GM23338 (cell line): Measurements from ENCODE around the gene CELF4. TPM values are rescaled to one million over a fixed set of nuclear protein-coding genes. Genes with fewer than 3 reads are reported as not detected.

ENCODE experiments used
- ATAC-seq: fragments of 200-7000 bp; cut with Tn5 transposase; 3 replicates; pipeline ENCODE4 v1.9.1; 2020
- DNase-seq: peaks from one replicate; pipeline ENCODE4 v3.0.0-alpha.2; 2015; ENCODE audit warnings: low spot score
- H2AFZ ChIP-seq: fragments of 200-600 bp; sonication (generic); 2 replicates; pipeline ENCODE4 v1.8.0; 2016; ENCODE audit warnings: antibody characterized with exemption, mild to moderate bottlenecking, moderate library complexity
- H3F3A ChIP-seq: fragments of 200-600 bp; sonication (generic); replicated peaks from 2 replicates; pipeline ENCODE4 v1.8.0; 2017; ENCODE audit warnings: antibody characterized with exemption, mixed run types, low read depth
- H3K27ac ChIP-seq: fragments of 200-600 bp; sonication (generic); 2 replicates; pipeline ENCODE4 v1.6.1; 2016; ENCODE audit warnings: low read depth
- H3K27me3 ChIP-seq: fragments of 200-600 bp; sonication (generic); 2 replicates; pipeline ENCODE4 v1.8.0; 2016; ENCODE audit warnings: mild to moderate bottlenecking, mixed run types, moderate library complexity; ENCODE audit not compliant: insufficient read depth
- H3K36me3 ChIP-seq: fragments of 200-600 bp; sonication (generic); 2 replicates; pipeline ENCODE4 v1.8.0; 2016; ENCODE audit warnings: mild to moderate bottlenecking; ENCODE audit not compliant: insufficient read depth
- H3K4me1 ChIP-seq: fragments of 200-600 bp; sonication (generic); 2 replicates; pipeline ENCODE4 v1.8.0; 2016; ENCODE audit warnings: mild to moderate bottlenecking, moderate library complexity; ENCODE audit not compliant: insufficient read depth
- H3K4me2 ChIP-seq: fragments of 200-600 bp; sonication (generic); 2 replicates; pipeline ENCODE4 v1.7.1; 2017; ENCODE audit warnings: mixed run types
- H3K4me3 ChIP-seq: fragments of 200-600 bp; sonication (generic); 2 replicates; pipeline ENCODE4 v1.6.1; 2016; ENCODE audit warnings: mixed run types
- H3K79me2 ChIP-seq: fragments of 200-600 bp; sonication (generic); replicated peaks from 2 replicates; pipeline ENCODE4 v1.8.0; 2017; ENCODE audit warnings: mild to moderate bottlenecking; ENCODE audit not compliant: insufficient read depth
- H3K9me2 ChIP-seq: fragments of 200-600 bp; sonication (generic); 2 replicates; pipeline ENCODE4 v1.8.0; 2017; ENCODE audit not compliant: insufficient read depth
- H4K20me1 ChIP-seq: fragments of 200-600 bp; sonication (generic); replicated peaks from 2 replicates; pipeline ENCODE4 v1.8.0; 2017; ENCODE audit warnings: mild to moderate bottlenecking; ENCODE audit not compliant: insufficient read depth
- H3K27ac Mint-ChIP-seq: 2 replicates; pipeline ENCODE4 v1.8.0; 2020; ENCODE audit warnings: inconsistent platforms, mild to moderate bottlenecking, moderate library complexity, mixed read lengths
- H3K27me3 Mint-ChIP-seq: 3 replicates; pipeline ENCODE4 v1.8.0; 2022; ENCODE audit warnings: low read depth, mild to moderate bottlenecking, moderate library complexity, mixed read lengths, inconsistent platforms; ENCODE audit not compliant: insufficient read depth, poor library complexity
- H3K36me3 Mint-ChIP-seq: 3 replicates; pipeline ENCODE4 v1.8.0; 2021; ENCODE audit warnings: low read depth, mild to moderate bottlenecking, inconsistent platforms, moderate library complexity, mixed read lengths
- H3K4me1 Mint-ChIP-seq: 3 replicates; pipeline ENCODE4 v1.8.0; 2020; ENCODE audit warnings: mild to moderate bottlenecking, inconsistent platforms, mixed read lengths
- H3K4me3 Mint-ChIP-seq: 3 replicates; pipeline ENCODE4 v1.8.0; 2021; ENCODE audit warnings: moderate library complexity, mild to moderate bottlenecking, inconsistent platforms, mixed read lengths
- H3K9me3 Mint-ChIP-seq: 3 replicates; pipeline ENCODE4 v1.8.0; 2020; ENCODE audit warnings: moderate library complexity, mild to moderate bottlenecking, inconsistent platforms, mixed read lengths
- CREB1 ChIP-seq: fragments of 250-450 bp; sonication (Bioruptor Pico); IDR thresholded peaks from 2 replicates; pipeline ENCODE4 v1.5.0; 2020; ENCODE audit warnings: low read depth, mild to moderate bottlenecking, moderate library complexity
- EZH2 ChIP-seq: fragments of 200-600 bp; sonication (generic); IDR thresholded peaks from one replicate; pipeline ENCODE4 v1.8.0; 2017; ENCODE audit warnings: antibody characterized with exemption, mild to moderate bottlenecking, low read depth; ENCODE audit not compliant: unreplicated experiment
- EZH2phosphoT487 ChIP-seq: fragments of 200-600 bp; sonication (generic); IDR thresholded peaks from one replicate; pipeline ENCODE4 v1.8.1; 2018; ENCODE audit warnings: antibody characterized with exemption; ENCODE audit not compliant: unreplicated experiment
- JUNB ChIP-seq: IDR thresholded peaks from one replicate; pipeline ENCODE4 v1.6.1; 2016; ENCODE audit warnings: antibody characterized with exemption; ENCODE audit not compliant: unreplicated experiment
- NANOG ChIP-seq: IDR thresholded peaks from 2 replicates; pipeline ENCODE4 v1.6.1; 2016; ENCODE audit warnings: antibody characterized with exemption, borderline replicate concordance
- POLR2AphosphoS5 ChIP-seq: IDR thresholded peaks from 2 replicates; pipeline ENCODE4 v1.6.1; 2016; ENCODE audit warnings: antibody characterized with exemption, low read depth
- STAT1 ChIP-seq: IDR thresholded peaks from one replicate; pipeline ENCODE4 v1.6.1; 2016; ENCODE audit warnings: antibody characterized with exemption; ENCODE audit not compliant: unreplicated experiment
- ZNF114 ChIP-seq: fragments of 250-450 bp; sonication (Bioruptor Pico); IDR thresholded peaks from 2 replicates; pipeline ENCODE4 v1.5.0; 2020; ENCODE audit warnings: mild to moderate bottlenecking, moderate library complexity
- ZNF331 ChIP-seq: fragments of 250-450 bp; sonication (Bioruptor Pico); IDR thresholded peaks from 2 replicates; pipeline ENCODE4 v1.5.0; 2020; ENCODE audit warnings: low read depth, mild to moderate bottlenecking, moderate library complexity
- polyA plus RNA-seq: library from polyadenylated mRNA; unstranded; fragments of >200 nt; fragmentation: Nextera tagmentation; extraction: Ambion mirVana; gene quantifications from 2 replicates; pipeline ENCODE4 v1.2.1, GENCODE V29; 2016
- total RNA-seq: library from RNA; depleted of rRNA; stranded (reverse); fragments of >200 nt; shearing (Covaris generic); gene quantifications from 2 replicates; pipeline ENCODE4 v1.2.3, GENCODE V29; 2014
- TF ChIP-seq, protein P1 (sequence below): IDR thresholded peaks from one replicate; pipeline ENCODE4 v1.6.1; 2018; ENCODE audit warnings: antibody characterized with exemption; ENCODE audit not compliant: unreplicated experiment
- TF ChIP-seq, protein P2 (sequence below): IDR thresholded peaks from 2 replicates; pipeline ENCODE4 v1.6.1; 2016; ENCODE audit warnings: antibody characterized with exemption
- TF ChIP-seq, protein P3 (sequence below), 2 experiments: fragments of 200-600 bp in 1 of 2; sonication (generic) in 1 of 2; conservative IDR thresholded peaks; 2 replicates each; pipeline versions ENCODE4 v1.5.1 to v1.6.1; 2016 to 2017; ENCODE audit warnings: antibody characterized with exemption in 2 of 2, low read depth in 2 of 2, mild to moderate bottlenecking in 2 of 2, moderate library complexity in 1 of 2

CELF4 gene
- total and polyA plus RNA-seq, 2 experiments from 2014 or later = 2.6 to 6.7 TPM

DNA sequence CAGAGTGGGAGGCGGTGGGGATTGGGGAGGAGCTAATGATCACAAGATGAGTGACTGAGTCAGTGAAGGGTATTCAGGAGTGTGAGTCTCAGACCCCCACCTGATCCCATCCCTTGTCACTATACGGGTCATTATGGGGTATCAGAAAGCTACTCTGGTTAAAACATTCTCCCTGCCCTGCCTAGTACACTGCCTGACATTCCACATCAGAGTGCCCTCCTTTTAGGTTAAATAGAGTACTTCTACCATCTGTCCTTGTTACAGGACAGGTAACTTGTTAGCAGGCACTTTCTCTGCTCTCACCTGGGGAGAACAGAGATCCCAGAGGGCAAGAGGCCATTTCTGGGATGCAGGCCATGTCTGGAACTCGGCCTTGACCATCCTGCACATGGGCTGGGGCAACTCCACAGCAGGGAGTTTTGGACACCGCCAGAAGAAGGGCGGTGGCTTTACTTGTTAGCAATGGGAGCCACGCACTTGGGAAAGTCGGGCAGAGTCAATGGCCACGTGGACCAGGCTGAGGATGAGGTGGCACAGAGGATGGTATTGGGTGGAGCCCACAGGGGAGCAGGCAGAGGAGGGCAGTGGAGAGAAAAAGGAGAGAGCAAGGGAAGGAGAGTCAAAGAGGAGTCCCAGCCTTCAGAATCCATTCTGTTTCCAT lies 98.5 kb downstream of the CELF4 start:
- no peak for DNase-seq
- no peaks in the 10 kb centered on the region for H3K9me3 Mint-ChIP-seq
- H3K4me3 Mint-ChIP-seq = no peak overlapping the region
- Histone ChIP-seq H3K36me3 (no peaks in the 10 kb centered on the region), H3K9me2 (0 out of 2 replicates have a peak, but pooled peaks cover 4% of the 10 kb centered on the region), H2AFZ (no peak overlapping the region), H3F3A (no peaks in the 10 kb centered on the region), H3K79me2 (no peaks in the 10 kb centered on the region), H3K4me3 (no peak overlapping the region), H3K4me2 (no peak overlapping the region), H4K20me1 (peaks cover 6% of the 10 kb centered on the region; the same call in 1 of the 2 replicates), H3K27ac (no peak overlapping the region), H3K4me1 (no peaks in the 10 kb centered on the region), H3K27me3 (no peaks in the 10 kb centered on the region)
- peaks cover 3% of the 10 kb centered on the region for H3K27me3 Mint-ChIP-seq
- no peak for ATAC-seq
- TF ChIP-seq EZH2phosphoT487 (no peak), CREB1 (no peak)
- TF ChIP-seq, protein P1, sequence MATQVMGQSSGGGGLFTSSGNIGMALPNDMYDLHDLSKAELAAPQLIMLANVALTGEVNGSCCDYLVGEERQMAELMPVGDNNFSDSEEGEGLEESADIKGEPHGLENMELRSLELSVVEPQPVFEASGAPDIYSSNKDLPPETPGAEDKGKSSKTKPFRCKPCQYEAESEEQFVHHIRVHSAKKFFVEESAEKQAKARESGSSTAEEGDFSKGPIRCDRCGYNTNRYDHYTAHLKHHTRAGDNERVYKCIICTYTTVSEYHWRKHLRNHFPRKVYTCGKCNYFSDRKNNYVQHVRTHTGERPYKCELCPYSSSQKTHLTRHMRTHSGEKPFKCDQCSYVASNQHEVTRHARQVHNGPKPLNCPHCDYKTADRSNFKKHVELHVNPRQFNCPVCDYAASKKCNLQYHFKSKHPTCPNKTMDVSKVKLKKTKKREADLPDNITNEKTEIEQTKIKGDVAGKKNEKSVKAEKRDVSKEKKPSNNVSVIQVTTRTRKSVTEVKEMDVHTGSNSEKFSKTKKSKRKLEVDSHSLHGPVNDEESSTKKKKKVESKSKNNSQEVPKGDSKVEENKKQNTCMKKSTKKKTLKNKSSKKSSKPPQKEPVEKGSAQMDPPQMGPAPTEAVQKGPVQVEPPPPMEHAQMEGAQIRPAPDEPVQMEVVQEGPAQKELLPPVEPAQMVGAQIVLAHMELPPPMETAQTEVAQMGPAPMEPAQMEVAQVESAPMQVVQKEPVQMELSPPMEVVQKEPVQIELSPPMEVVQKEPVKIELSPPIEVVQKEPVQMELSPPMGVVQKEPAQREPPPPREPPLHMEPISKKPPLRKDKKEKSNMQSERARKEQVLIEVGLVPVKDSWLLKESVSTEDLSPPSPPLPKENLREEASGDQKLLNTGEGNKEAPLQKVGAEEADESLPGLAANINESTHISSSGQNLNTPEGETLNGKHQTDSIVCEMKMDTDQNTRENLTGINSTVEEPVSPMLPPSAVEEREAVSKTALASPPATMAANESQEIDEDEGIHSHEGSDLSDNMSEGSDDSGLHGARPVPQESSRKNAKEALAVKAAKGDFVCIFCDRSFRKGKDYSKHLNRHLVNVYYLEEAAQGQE = no peak
- peaks cover 15% of the 10 kb centered on the region for H3K4me1 Mint-ChIP-seq
- no peak overlapping the region for H3K27ac Mint-ChIP-seq
- no peaks in the 10 kb centered on the region for H3K36me3 Mint-ChIP-seq

DNA sequence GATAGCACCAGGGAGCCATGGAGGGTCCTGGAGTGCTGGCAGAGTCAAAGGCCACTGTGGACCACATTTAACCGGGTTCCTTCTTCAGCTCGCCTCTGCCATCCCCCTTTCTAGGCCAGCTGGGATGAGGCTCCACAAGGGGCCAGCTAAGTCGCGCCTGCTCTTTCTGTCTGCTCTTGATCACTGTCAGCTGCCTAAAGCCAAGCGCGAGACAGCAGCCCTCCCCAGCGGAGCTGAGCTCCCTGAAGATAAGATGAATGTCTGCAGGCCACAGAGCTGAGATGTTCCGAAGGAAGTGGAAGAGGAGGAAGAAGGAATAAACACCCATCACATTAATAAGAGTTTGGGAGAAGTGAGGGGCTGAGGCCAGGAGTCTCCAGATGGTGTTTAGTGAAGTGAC lies 99.6 kb downstream of the CELF4 start:
- peaks cover 8% of the 10 kb centered on the region for H3K4me1 Mint-ChIP-seq
- no peak overlapping the region for H3K4me2 ChIP-seq
- no peak overlapping the region for H3K27ac Mint-ChIP-seq
- no peaks in the 10 kb centered on the region for H3K36me3 ChIP-seq
- H3F3A ChIP-seq = no peaks in the 10 kb centered on the region
- no peaks in the 10 kb centered on the region for H3K4me1 ChIP-seq
- no peak overlapping the region for H3K4me3 Mint-ChIP-seq
- no peak overlapping the region for H2AFZ ChIP-seq
- no peaks in the 10 kb centered on the region for H3K9me3 Mint-ChIP-seq
- no peak overlapping the region for H3K27ac ChIP-seq
- no peak for DNase-seq
- no peak overlapping the region for H3K4me3 ChIP-seq
- no peaks in the 10 kb centered on the region for H3K79me2 ChIP-seq
- no peaks in the 10 kb centered on the region for H3K36me3 Mint-ChIP-seq
- peaks cover 6% of the 10 kb centered on the region; the same call in 1 of the 2 replicates for H4K20me1 ChIP-seq
- H3K9me2 ChIP-seq = 0 out of 2 replicates have a peak, but pooled peaks cover 4% of the 10 kb centered on the region
- peaks cover 6% of the 10 kb centered on the region for H3K27me3 Mint-ChIP-seq
- H3K27me3 ChIP-seq = no peaks in the 10 kb centered on the region
- ATAC-seq = no peak; the same call in 2 of the 3 replicates
- TF ChIP-seq CREB1 = no peak
- TF ChIP-seq STAT1 = no peak
- TF ChIP-seq ZNF114 (CRISPR knock-in tag) = no peak
- TF ChIP-seq, protein P2, sequence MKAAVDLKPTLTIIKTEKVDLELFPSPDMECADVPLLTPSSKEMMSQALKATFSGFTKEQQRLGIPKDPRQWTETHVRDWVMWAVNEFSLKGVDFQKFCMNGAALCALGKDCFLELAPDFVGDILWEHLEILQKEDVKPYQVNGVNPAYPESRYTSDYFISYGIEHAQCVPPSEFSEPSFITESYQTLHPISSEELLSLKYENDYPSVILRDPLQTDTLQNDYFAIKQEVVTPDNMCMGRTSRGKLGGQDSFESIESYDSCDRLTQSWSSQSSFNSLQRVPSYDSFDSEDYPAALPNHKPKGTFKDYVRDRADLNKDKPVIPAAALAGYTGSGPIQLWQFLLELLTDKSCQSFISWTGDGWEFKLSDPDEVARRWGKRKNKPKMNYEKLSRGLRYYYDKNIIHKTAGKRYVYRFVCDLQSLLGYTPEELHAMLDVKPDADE = no peak
- no peak for TF ChIP-seq JUNB
- TF ChIP-seq EZH2 = no peak
- TF ChIP-seq NANOG = no peak
- TF ChIP-seq, protein P1 = no peak
- TF ChIP-seq, protein P3, sequence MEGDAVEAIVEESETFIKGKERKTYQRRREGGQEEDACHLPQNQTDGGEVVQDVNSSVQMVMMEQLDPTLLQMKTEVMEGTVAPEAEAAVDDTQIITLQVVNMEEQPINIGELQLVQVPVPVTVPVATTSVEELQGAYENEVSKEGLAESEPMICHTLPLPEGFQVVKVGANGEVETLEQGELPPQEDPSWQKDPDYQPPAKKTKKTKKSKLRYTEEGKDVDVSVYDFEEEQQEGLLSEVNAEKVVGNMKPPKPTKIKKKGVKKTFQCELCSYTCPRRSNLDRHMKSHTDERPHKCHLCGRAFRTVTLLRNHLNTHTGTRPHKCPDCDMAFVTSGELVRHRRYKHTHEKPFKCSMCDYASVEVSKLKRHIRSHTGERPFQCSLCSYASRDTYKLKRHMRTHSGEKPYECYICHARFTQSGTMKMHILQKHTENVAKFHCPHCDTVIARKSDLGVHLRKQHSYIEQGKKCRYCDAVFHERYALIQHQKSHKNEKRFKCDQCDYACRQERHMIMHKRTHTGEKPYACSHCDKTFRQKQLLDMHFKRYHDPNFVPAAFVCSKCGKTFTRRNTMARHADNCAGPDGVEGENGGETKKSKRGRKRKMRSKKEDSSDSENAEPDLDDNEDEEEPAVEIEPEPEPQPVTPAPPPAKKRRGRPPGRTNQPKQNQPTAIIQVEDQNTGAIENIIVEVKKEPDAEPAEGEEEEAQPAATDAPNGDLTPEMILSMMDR (conservative IDR thresholded peaks at IDR 0.05; ENCODE audit: low read depth in 2 of 2) = no peak
- TF ChIP-seq ZNF331 (CRISPR knock-in tag) = no peak
- TF ChIP-seq POLR2AphosphoS5 = no peak
- no peak for TF ChIP-seq EZH2phosphoT487
